HCT116 (cell line): ENCODE measurements around the gene LDAF1. TPM values are rescaled to one million over a fixed set of nuclear protein-coding genes. Genes with fewer than 3 reads are reported as not detected.

Experiments
- ATAC-seq: fragments of 200-7000 bp; cut with Tn5 transposase; 2 replicates; pipeline ENCODE4 v1.9.1; 2020; ENCODE audit warnings: mild to moderate bottlenecking, moderate library complexity
- BruUV-seq: library from RNA; stranded (reverse); fragments of 400-500 nt; replicated peaks from 2 replicates; lab custom pipeline; 2021; lab: Mats Ljungman, UMichigan
- CTCF ChIA-PET: fragments of 300-600 bp; sonication (Branson Sonifier 250); formaldehyde crosslinking; loops from one replicate; lab custom pipeline; 2021; ENCODE audit warnings: antibody characterized with exemption; lab: Charles Lee
- POLR2A ChIA-PET: fragments of 300-600, 350-600 bp; sonication (Branson Sonifier 250); formaldehyde crosslinking; loops from one replicate; lab custom pipeline; 2021; ENCODE audit warnings: antibody characterized with exemption; lab: Charles Lee
- RAD21 ChIA-PET, 2 experiments: fragments of 300-600 bp; sonication (Branson Sonifier 250); formaldehyde crosslinking; loops; one replicate each; lab custom pipeline; 2023; ENCODE audit warnings: low total read pairs in 2 of 2; ENCODE audit not compliant: uncharacterized antibody in 2 of 2, unreplicated experiment in 2 of 2, low non-redundant PET in 1 of 2; lab: Charles Lee
- DNase-seq: peaks from one replicate; pipeline ENCODE4 v3.0.0-alpha.2; 2010; ENCODE audit warnings: low read depth, low spot score
- H2AFZ ChIP-seq: fragments of 200-600 bp; shearing (Covaris generic), sonication (generic); 2 replicates; pipeline ENCODE4 v1.6.1; 2017; ENCODE audit warnings: low read depth, mixed run types, mixed read lengths, antibody characterized with exemption, low read length; ENCODE audit not compliant: poor library complexity, severe bottlenecking
- H3K27ac ChIP-seq: 2 replicates; pipeline ENCODE4 v1.5.1; 2012; ENCODE audit warnings: low read depth, low read length
- H3K27me3 ChIP-seq: fragments of 200-600 bp; sonication (generic); 2 replicates; pipeline ENCODE4 v1.6.1; 2016; ENCODE audit warnings: mixed run types, low read length, mixed read lengths; ENCODE audit not compliant: insufficient read depth
- H3K36me3 ChIP-seq, 2 experiments: fragments of 200-500 bp in 1 of 2; fragments of 200-600 bp in 1 of 2; sonication (Bioruptor generic) in 1 of 2; sonication (generic) in 1 of 2; 2 replicates each; pipeline versions ENCODE4 v1.5.1 to v1.6.1; 2014 to 2016; ENCODE audit warnings: low read length in 2 of 2, inconsistent platforms in 1 of 2, mixed read lengths in 1 of 2, mixed run types in 1 of 2; ENCODE audit not compliant: insufficient read depth in 2 of 2, control insufficient read depth in 1 of 2
- H3K4me1 ChIP-seq, 2 experiments: fragments of 200-600 bp in 1 of 2; sonication (generic) in 1 of 2; 2 replicates each; pipeline versions ENCODE4 v1.5.1 to v1.6.1; 2012 to 2017; ENCODE audit warnings: low read length in 2 of 2, inconsistent platforms in 1 of 2, mild to moderate bottlenecking in 1 of 2, mixed read lengths in 1 of 2, mixed run types in 1 of 2, moderate library complexity in 1 of 2; ENCODE audit not compliant: insufficient read depth in 2 of 2, control insufficient read depth in 1 of 2
- H3K4me2 ChIP-seq: fragments of 200-600 bp; sonication (generic); 2 replicates; pipeline ENCODE4 v1.6.1; 2017; ENCODE audit warnings: mixed run types, low read length, mixed read lengths
- H3K4me3 ChIP-seq, 2 experiments: fragments of 200-600 bp in 1 of 2; sonication (generic) in 1 of 2; replicated peaks in 1 of 2; 2 replicates each; pipeline ENCODE4 v1.5.1; 2011 to 2016; ENCODE audit warnings: low read length in 2 of 2, control low read depth in 1 of 2, low read depth in 1 of 2, mild to moderate bottlenecking in 1 of 2, mixed read lengths in 1 of 2, mixed run types in 1 of 2
- H3K79me2 ChIP-seq: fragments of 200-600 bp; sonication (generic); 2 replicates; pipeline ENCODE4 v1.6.1; 2017; ENCODE audit warnings: mild to moderate bottlenecking, mixed run types, low read length, moderate library complexity, mixed read lengths; ENCODE audit not compliant: insufficient read depth
- H3K9ac ChIP-seq: fragments of 200-600 bp; sonication (generic); 2 replicates; pipeline ENCODE4 v1.6.1; 2016; ENCODE audit warnings: low read length, mixed read lengths
- H3K9me2 ChIP-seq: fragments of 200-600 bp; sonication (generic), shearing (Covaris generic); 2 replicates; pipeline ENCODE4 v1.6.1; 2017; ENCODE audit warnings: mixed run types, mild to moderate bottlenecking, moderate library complexity; ENCODE audit not compliant: insufficient read depth
- H3K9me3 ChIP-seq, 2 experiments: fragments of 200-500 bp in 1 of 2; fragments of 200-600 bp in 1 of 2; sonication (Bioruptor generic) in 1 of 2; sonication (generic) in 1 of 2; 2 replicates each; pipeline ENCODE4 v1.6.1; 2014 to 2017; ENCODE audit warnings: low read length in 2 of 2, mixed read lengths in 2 of 2, inconsistent platforms in 1 of 2, low read depth in 1 of 2, mild to moderate bottlenecking in 1 of 2, mixed run types in 1 of 2, moderate library complexity in 1 of 2; ENCODE audit not compliant: control insufficient read depth in 1 of 2, insufficient read depth in 1 of 2
- H4K20me1 ChIP-seq: fragments of 200-600 bp; sonication (generic), shearing (Covaris generic); 2 replicates; pipeline ENCODE4 v1.6.1; 2017; ENCODE audit warnings: mixed run types, mild to moderate bottlenecking, moderate library complexity; ENCODE audit not compliant: insufficient read depth
- CBX3 ChIP-seq: IDR thresholded peaks from 2 replicates; pipeline ENCODE4 v1.6.1; 2012; ENCODE audit warnings: low read depth
- CEBPB ChIP-seq: IDR thresholded peaks from 2 replicates; pipeline ENCODE4 v1.6.1; 2012; ENCODE audit warnings: low read depth
- EZH2phosphoT487 ChIP-seq: fragments of 200-600 bp; IDR thresholded peaks from 2 replicates; pipeline ENCODE4 v1.6.1; 2018; ENCODE audit warnings: antibody characterized with exemption, borderline replicate concordance
- ZFX ChIP-seq: fragments of 450-650 bp; IDR thresholded peaks from 2 replicates; pipeline ENCODE4 v1.6.1; 2017
- intact Hi-C: fragments of 100-400 bp; cut with micrococcal nuclease; formaldehyde crosslinking; loops from 2 replicates; pipeline ENCODE4 v1.10.0; 2022
- total RNA-seq: library from RNA; stranded (reverse); gene quantifications from one replicate; pipeline ENCODE4 v1.2.1, GENCODE V29; 2021; ENCODE audit not compliant: unreplicated experiment
- TF ChIP-seq, protein P1 (sequence below): IDR thresholded peaks from 2 replicates; pipeline ENCODE4 v1.6.1; 2011; ENCODE audit warnings: mild to moderate bottlenecking, low read length, moderate library complexity; ENCODE audit not compliant: insufficient replicate concordance; ENCODE audit errors: extremely low read depth

LDAF1 gene
- total RNA-seq, 1 experiment from 2014 or later: 30.0 TPM

DNA sequence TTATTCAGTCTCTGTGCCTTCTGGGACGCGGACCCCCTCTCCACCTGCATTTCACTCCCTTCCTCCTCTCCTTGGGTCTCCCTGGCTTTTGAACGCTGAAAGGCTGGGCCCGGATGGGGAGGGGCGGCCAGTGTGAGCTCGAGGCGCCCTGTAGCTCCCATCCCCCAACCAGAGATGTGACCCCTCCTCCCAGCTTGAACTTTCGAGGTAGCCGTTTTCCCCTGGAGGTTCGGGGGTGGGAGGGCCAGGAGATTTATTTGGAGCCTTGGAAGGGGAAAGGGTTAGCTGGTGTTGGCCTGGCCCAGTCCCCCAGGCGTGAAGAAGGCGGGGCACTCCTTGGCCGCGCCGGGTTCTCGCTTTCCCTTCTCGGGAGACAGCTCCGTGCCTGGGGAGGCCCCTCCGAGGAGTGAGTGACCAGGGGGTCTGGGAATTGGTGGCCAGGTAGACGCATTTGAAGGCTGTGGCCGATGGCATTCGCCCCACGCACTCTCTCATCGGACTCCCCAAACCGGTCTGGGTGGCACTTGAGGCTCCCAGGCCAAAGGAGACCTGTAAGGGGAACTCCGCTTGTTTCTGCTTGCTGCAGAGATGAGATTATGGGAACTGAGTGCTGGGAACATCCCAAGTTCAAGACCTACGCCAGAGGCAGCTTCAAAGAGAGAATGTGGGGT, 942 bp downstream of the LDAF1 start:
- ChIA-PET CTCF (interaction anchor here (1.5 to 4.9 kb wide), 2 partner anchors 29 to 141 kb away, joined by 6 to 60 read pairs; no protein-coding TSS in a partner anchor), RAD21 (interaction anchor here (0.8 to 1.7 kb wide), 2 partner anchors 141 kb away, joined by 3 to 10 read pairs; no protein-coding TSS in a partner anchor), POLR2A (interaction anchor here (1.3 to 2.1 kb wide), 2 partner anchors 28 to 141 kb away, joined by 5 to 7 read pairs; no protein-coding TSS in a partner anchor)
- intact Hi-C loops: loop anchor here (5.0 kb wide), 2 partner anchors 307 to 1513 kb away; no protein-coding TSS in a partner anchor
- Histone ChIP-seq H2AFZ (no peak overlapping the region), H3K4me2 (peak overlapping the region; percentile 78), H3K27me3 (no peaks in the 10 kb centered on the region), H3K4me1 (peaks cover 15 to 27% of the 10 kb centered on the region in 2 experiments), H3K79me2 (peaks cover 10% of the 10 kb centered on the region; the same call in 1 of the 2 replicates), H3K27ac (peak overlapping the region; percentile 51; the same call in 1 of the 2 replicates), H3K9me2 (no peaks in the 10 kb centered on the region), H3K9me3 (no peaks in the 10 kb centered on the region), H3K36me3 (peaks cover 9 to 18% of the 10 kb centered on the region in 2 experiments), H4K20me1 (no peaks in the 10 kb centered on the region), H3K4me3 (peak overlapping the region; percentile 62 to 74), H3K9ac (peak overlapping the region; percentile 69)
- TF ChIP-seq, protein P1, sequence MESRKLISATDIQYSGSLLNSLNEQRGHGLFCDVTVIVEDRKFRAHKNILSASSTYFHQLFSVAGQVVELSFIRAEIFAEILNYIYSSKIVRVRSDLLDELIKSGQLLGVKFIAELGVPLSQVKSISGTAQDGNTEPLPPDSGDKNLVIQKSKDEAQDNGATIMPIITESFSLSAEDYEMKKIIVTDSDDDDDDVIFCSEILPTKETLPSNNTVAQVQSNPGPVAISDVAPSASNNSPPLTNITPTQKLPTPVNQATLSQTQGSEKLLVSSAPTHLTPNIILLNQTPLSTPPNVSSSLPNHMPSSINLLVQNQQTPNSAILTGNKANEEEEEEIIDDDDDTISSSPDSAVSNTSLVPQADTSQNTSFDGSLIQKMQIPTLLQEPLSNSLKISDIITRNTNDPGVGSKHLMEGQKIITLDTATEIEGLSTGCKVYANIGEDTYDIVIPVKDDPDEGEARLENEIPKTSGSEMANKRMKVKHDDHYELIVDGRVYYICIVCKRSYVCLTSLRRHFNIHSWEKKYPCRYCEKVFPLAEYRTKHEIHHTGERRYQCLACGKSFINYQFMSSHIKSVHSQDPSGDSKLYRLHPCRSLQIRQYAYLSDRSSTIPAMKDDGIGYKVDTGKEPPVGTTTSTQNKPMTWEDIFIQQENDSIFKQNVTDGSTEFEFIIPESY: no peak
- no peak for TF ChIP-seq EZH2phosphoT487
- BruUV-seq: no TSS peak
- no peak for DNase-seq
- ATAC-seq: peak; percentile 6; the same call in 1 of the 2 replicates

DNA sequence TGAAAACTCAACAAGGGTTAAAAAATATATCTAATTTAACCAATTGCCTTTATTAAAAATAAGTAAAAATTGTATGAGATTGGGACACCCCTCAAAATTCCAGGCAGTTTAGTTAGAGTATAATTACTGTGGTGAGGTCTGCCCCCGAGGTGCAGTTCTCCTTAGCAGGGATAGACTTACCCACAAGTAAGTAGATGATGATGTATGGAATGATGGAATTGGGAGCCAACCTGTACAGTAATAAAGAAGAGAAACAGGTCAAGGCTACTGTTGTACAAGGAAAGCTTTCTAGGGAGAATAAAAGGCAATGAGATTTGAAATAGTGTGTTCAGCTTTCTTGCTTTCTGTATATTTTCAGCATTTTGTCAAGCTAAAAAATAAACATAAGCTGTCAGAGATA, 1.8 kb downstream of the LDAF1 start:
- CTCF ChIA-PET: interaction anchor here (1.5 to 4.9 kb wide), 2 partner anchors 28 to 141 kb away, joined by 6 to 60 read pairs; no protein-coding TSS in a partner anchor
- Histone ChIP-seq H2AFZ (no peak overlapping the region), H3K9me2 (no peaks in the 10 kb centered on the region), H3K79me2 (peaks cover 10% of the 10 kb centered on the region; the same call in 1 of the 2 replicates), H4K20me1 (no peaks in the 10 kb centered on the region), H3K27me3 (no peaks in the 10 kb centered on the region), H3K4me3 (no peak overlapping the region), H3K4me2 (no peak overlapping the region), H3K9me3 (no peaks in the 10 kb centered on the region), H3K9ac (no peak overlapping the region), H3K36me3 (peaks cover 13 to 18% of the 10 kb centered on the region in 2 experiments), H3K27ac (no peak overlapping the region), H3K4me1 (peaks cover 15 to 27% of the 10 kb centered on the region in 2 experiments)
- no peak for ATAC-seq
- POLR2A ChIA-PET: interaction anchor here (2.1 kb wide), 1 partner anchor 140 kb away, joined by 7 read pairs; no protein-coding TSS in a partner anchor
- TF ChIP-seq ZFX (no peak), CEBPB (no peak), CBX3 (no peak)
- intact Hi-C loops: no loop called here
- RAD21 ChIA-PET: no interaction called here
- BruUV-seq: no TSS peak
- DNase-seq: no peak
